ENCODE measurements around the gene DOLPP1. TPM values are rescaled to one million over a fixed set of nuclear protein-coding genes. Genes with fewer than 3 reads are reported as not detected.

Gene DOLPP1
- total and polyA plus RNA-seq, 2 of the 13 experiments (the other 11 are each of a cell fraction or from before 2014, with no cell fraction given), result 21.0 to 34.1 TPM

- TF ChIP-seq ZNF331 (CRISPR knock-in tag; IDR thresholded peaks at IDR 0.05) (no peak; the same call in none of the 2 replicates), MED13 (CRISPR knock-in tag; IDR thresholded peaks at IDR 0.05) (no peak), SALL1 (CRISPR knock-in tag; IDR thresholded peaks at IDR 0.05) (no peak), ZNF44 (CRISPR knock-in tag; IDR thresholded peaks at IDR 0.05) (no peak), ZFP41 (CRISPR knock-in tag; IDR thresholded peaks at IDR 0.05; ENCODE audit: borderline replicate concordance) (0 out of 2 replicates have a peak, but pooled peaks have one; percentile 56), NBN (conservative IDR thresholded peaks at IDR 0.05) (no peak), AKNA (CRISPR knock-in tag; IDR thresholded peaks at IDR 0.05; ENCODE audit: borderline replicate concordance) (no peak), PHB2 (IDR thresholded peaks at IDR 0.05; ENCODE audit: partially characterized antibody) (no peak), MBD4 (IDR thresholded peaks at IDR 0.05; ENCODE audit: borderline replicate concordance, low read length) (no peak), ZNF770 (CRISPR knock-in tag; IDR thresholded peaks at IDR 0.05) (no peak), ZFP36L2 (CRISPR knock-in tag; IDR thresholded peaks at IDR 0.05) (0 out of 2 replicates have a peak, but pooled peaks have one; percentile 33), NR2F1 (CRISPR knock-in tag; IDR thresholded peaks at IDR 0.05) (no peak), ZNF124 (CRISPR knock-in tag; IDR thresholded peaks at IDR 0.05) (no peak), IRX3 (CRISPR knock-in tag; IDR thresholded peaks at IDR 0.05; ENCODE audit: borderline replicate concordance, low read depth) (0 out of 2 replicates have a peak, but pooled peaks have one; percentile 25), SAFB2 (CRISPR knock-in tag; IDR thresholded peaks at IDR 0.05; ENCODE audit: borderline replicate concordance, low read depth) (no peak), HES4 (CRISPR knock-in tag; IDR thresholded peaks at IDR 0.05; ENCODE audit: borderline replicate concordance) (no peak), ASH2L (IDR thresholded peaks at IDR 0.05; ENCODE audit: insufficient read length, low read depth, low read length) (peak; percentile 85), SP5 (CRISPR knock-in tag; IDR thresholded peaks at IDR 0.05; ENCODE audit: borderline replicate concordance, low read depth) (no peak)
- TF ChIP-seq, protein P1, sequence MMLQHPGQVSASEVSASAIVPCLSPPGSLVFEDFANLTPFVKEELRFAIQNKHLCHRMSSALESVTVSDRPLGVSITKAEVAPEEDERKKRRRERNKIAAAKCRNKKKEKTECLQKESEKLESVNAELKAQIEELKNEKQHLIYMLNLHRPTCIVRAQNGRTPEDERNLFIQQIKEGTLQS (CRISPR knock-in tag; IDR thresholded peaks at IDR 0.05), result no peak
These were observed at the start of gene DOLPP1 (continued) for GRCh38 chr9:129080601-129081387.

Measured in HepG2 (cell line).